HG03575 (cell line): ENCODE measurements around the gene NCAPH2.
"Not testable (repeated sequence)": the region's sequence is repeated elsewhere in the genome, so short reads cannot be mapped to it uniquely, and the experiment has no call there.

Experiments
- ATAC-seq: cut with Tn5 transposase; IDR thresholded peaks from one replicate; pipeline ENCODE4 v1.9.1; 2021; ENCODE audit not compliant: unreplicated experiment, insufficient number of reproducible peaks, low FRiP score; ENCODE audit errors: extremely low read depth

NCAPH2 gene

DNA sequence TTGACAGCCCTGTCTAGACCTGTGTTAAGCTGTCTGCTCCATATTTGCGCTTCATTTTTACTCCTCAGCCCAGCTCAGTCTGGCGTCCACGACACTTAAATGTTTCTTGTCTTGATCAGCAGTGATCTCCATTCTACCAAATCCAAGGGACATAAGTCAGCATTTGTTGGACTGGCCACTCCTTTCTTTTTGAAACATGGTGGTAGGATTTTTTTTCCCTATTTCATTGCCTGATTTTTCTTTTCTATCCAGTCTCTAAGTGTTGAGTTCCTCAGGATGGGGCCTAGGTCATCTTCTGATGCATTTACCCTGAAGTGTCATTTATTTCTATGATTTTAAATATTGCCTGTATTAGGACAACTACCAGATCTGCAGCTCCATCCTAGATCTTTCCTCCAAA lies 873 bp downstream of the NCAPH2 start:
- ATAC-seq, result no peak

- ATAC-seq, result no peak
Measured at GRCh38 chr22:50513175-50513574, 5.2 kb downstream of the NCAPH2 start.

- ATAC-seq, result no peak
Measured at GRCh38 chr22:50516068-50516467, 8.0 kb downstream of the NCAPH2 start.

GRCh38 chr22:50516891-50517290 lies 8.9 kb downstream of the NCAPH2 start:
- no peak for ATAC-seq

GRCh38 chr22:50517495-50518260 lies 9.7 kb downstream of the NCAPH2 start:
- no peak for ATAC-seq

GRCh38 chr22:50518606-50519005 lies 10.6 kb downstream of the NCAPH2 start:
- ATAC-seq, result no peak

- no peak for ATAC-seq
Measured at GRCh38 chr22:50519151-50519550, 11.1 kb downstream of the NCAPH2 start.

DNA sequence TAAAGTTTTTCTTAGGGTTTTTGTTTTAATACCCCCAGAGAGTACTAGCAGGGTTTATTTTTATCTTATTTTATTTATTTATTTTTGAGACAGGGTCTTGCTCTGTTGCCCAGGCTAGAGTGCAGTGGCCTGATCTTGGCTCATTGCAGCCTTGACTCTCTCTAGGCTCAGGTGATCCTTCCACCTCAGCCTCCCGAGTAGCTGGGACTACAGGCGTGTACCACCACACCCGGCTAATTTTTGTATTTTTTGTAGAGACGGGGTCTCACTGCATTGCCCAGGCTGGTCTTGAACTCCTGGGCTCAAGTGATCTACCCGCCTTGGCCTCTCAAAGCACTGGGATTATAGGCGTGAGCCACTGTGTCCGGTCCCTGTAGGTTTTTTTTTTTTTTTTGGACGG lies 12.2 kb downstream of the NCAPH2 start:
- ATAC-seq, result not testable (repeated sequence)

GRCh38 chr22:50520826-50521453 lies 12.9 kb downstream of the NCAPH2 start:
- no peak for ATAC-seq

DNA sequence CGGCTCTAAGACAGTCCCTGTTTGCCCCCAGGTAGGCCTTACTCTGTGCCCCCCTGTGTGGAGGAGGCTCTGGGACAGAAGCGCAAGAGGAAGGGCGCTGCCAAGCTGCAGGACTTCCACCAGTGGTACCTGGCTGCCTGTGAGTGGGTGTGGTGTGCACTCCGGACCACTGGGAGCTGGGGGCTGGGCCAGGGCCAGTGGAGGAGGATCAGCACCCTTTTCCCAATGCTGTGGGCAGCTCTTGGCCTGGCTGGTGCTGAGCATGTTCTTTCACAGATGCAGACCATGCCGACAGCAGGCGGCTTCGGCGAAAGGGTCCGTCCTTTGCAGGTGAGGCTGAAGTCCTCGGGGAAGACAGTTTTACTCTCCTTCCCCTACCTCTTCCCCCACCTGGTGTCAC lies 13.7 kb downstream of the NCAPH2 start:
- ATAC-seq, result no peak

GRCh38 chr22:50522208-50522805 lies 14.3 kb downstream of the NCAPH2 start:
- ATAC-seq, result no peak

DNA sequence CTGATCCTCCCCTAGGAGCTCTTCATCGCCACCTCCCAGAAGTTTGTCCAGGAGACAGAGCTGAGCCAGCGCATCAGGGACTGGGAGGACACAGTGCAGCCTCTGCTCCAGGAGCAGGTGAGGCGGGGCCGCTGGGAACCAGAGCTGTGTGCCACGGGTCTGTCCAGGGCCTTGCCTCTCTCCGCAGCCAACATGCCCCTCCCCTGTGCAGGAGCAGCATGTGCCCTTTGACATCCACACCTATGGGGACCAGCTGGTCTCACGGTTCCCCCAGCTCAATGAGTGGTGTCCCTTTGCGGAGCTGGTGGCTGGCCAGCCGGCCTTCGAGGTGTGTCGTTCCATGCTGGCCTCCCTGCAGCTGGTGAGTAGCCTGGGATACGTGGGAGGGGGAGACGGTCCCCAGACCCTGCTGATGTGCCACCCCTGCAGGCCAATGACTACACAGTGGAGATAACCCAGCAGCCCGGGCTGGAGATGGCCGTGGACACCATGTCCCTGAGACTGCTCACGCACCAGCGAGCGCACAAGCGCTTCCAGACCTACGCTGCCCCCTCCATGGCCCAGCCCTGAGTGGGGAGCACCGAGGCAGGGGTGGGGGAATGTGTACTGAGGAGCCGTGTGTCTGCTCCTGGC lies 14.9 kb downstream of the NCAPH2 start:
- no peak for ATAC-seq

DNA sequence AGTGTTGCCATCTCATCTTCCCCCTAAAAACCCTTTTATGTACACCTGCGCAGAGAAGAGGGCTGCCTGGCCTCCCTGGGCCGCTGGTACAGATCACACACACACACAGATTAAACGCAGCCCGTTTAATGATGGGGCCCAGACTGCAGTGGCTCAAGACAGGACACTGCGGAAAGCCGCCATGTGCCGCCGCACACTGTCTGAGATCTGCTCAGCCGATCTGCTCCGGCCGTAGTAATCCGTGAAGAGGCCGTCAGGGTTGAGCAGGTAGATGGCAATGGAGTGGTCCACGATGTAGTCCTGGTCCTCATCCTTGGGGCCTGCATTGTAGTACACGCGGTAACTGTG lies 15.4 kb downstream of the NCAPH2 start:
- ATAC-seq, result no peak

- no peak for ATAC-seq
Measured at GRCh38 chr22:50523806-50524675, 16.0 kb downstream of the NCAPH2 start.

- no peak for ATAC-seq
Measured at GRCh38 chr22:50524676-50525103, 16.7 kb downstream of the NCAPH2 start.

DNA sequence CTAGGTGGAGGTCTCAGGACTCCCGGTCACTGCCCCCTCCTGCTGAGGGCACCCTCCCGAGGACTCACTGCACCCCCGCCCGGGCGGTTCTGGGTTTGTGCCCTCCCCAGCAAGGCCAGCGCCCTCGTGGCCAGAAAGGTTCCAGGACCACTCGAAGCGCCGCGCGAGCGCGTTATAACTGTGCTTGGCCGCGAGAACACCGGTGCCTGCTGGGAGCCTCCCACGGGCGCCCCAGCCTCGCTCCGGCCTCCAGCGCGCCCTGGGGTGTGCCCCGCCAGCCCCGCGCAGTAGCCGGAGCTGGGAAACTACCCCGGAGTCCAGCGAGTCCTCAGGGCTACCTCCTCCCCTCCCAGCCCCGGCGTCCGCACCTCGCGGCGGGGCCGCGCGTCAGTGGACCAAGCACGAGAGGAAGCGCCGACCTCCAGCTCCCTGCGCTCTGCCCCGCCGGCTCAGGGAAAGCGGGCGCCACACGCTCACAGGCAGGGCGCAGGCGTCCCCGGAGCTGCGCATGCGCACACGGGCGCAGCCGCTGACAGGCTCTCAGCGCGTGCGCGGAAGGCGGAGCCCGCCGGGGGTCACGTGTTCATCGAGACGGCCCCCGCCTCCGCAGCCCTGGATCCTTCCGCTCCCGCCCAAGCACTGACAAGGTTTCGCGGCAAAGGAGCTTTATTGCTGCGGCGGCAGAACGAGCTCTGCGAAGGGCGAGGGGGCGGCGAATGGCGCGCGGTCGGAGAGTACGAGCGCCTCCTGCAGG lies 17.3 kb downstream of the NCAPH2 start, which contains the start of gene SCO2:
Gene SCO2, minus strand, starts transcription at position 495 of the 754 bp plus-strand sequence. CDS start 1,187 bp downstream, outside the sequence.
- no peak for ATAC-seq

DNA sequence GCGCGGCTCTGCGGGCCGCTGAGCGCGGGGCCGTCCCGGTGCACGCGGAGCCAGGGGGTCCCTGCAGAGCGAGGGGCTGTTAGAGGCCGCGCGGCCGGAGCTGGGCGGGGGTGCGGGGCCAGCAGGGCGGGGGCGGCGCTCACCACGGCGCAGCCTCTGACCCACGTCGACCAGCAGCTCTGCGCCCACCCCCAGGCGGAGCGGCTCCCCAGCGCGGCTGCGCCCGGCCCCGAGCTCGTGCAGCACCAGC lies 17.8 kb downstream of the NCAPH2 start:
- ATAC-seq, result no peak

DNA sequence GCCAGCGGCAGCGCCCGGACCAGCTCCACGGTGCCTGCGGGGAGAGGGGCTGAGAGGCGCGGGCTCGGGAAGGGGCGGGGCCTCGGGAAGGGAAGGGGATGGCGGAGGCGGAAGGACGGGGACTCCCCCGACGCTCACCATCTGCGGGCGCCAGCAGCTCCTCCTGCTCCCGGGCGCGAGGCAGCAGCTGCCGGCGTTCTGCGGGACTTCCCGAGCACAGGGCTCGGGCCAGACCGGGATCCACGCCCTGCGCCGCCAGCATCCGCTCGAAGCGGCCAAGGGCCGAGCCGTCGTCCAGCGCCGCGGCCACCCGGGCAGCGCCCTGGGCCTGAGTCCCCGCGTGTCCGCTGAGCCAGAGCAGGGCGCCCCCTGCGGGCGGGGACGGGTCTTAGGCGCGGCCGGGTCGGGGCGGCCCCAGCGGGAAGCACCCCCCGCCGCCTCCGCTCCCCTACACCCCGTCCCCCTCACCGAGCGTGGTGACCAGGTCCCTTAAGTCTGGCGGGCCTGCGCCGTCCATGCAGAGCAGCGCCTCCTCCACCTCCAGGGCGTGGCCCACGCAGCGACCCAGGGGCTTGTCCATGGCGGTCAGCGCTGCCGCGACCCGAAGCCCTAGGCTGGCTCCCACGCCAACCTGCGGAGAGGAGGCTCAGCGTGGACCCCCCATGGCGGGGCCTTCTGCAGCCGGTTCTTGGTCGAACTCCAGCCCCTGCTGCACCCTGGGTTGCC lies 18.2 kb downstream of the NCAPH2 start:
- no peak for ATAC-seq
